NCI-H2227 treated with DMSO at 0.1 percent for 48 hours (cell line): Measurements from ENCODE around the gene FBXO40.
"Not testable (repeated sequence)": the region's sequence is repeated elsewhere in the genome, so short reads cannot be mapped to it uniquely, and the experiment has no call there.

Source experiments
- DNase-seq: peaks from one replicate; lab custom pipeline; 2025; lab: John Stamatoyannopoulos, UW

Gene FBXO40

GRCh38 chr3:121592856-121593702, at the start of gene FBXO40:
FBXO40 (plus strand) TSS chr3:121593379; CDS start chr3:121620576, 27,197 bp downstream.
- DNase-seq: no peak

GRCh38 chr3:121545049-121545573, 48.1 kb upstream of the FBXO40 start:
- DNase-seq: no peak

GRCh38 chr3:121545574-121546455, 47.4 kb upstream of the FBXO40 start, which contains the start of gene POLQ:
POLQ (minus strand) TSS chr3:121545988; CDS start chr3:121545877, 111 bp downstream.
- DNase-seq: peak; percentile 79

- no peak for DNase-seq
Observed at GRCh38 chr3:121552379-121552778, 40.8 kb upstream of the FBXO40 start.

GRCh38 chr3:121552797-121553196, 40.4 kb upstream of the FBXO40 start:
- DNase-seq: no peak

- no peak for DNase-seq
Observed at GRCh38 chr3:121557426-121557934, 35.7 kb upstream of the FBXO40 start.

- no peak for DNase-seq
Observed at GRCh38 chr3:121562148-121562547, 31.0 kb upstream of the FBXO40 start.

GRCh38 chr3:121566773-121567172, 26.4 kb upstream of the FBXO40 start:
- no peak for DNase-seq

- no peak for DNase-seq
Observed at GRCh38 chr3:121567649-121568048, 25.5 kb upstream of the FBXO40 start, which contains the start of gene ARGFX. ARGFX (plus strand) TSS chr3:121567949; CDS start chr3:121570714, 2,765 bp downstream.

- DNase-seq: no peak
Observed at GRCh38 chr3:121574449-121574848, 18.7 kb upstream of the FBXO40 start.

GRCh38 chr3:121581691-121582090, 11.5 kb upstream of the FBXO40 start:
- no peak for DNase-seq

GRCh38 chr3:121584418-121584817, 8.8 kb upstream of the FBXO40 start:
- no peak for DNase-seq

- DNase-seq: not testable (repeated sequence)
Observed at GRCh38 chr3:121593806-121594205, 627 bp downstream of the FBXO40 start.

- no peak for DNase-seq
Observed at GRCh38 chr3:121594850-121595249, 1.7 kb downstream of the FBXO40 start.

GRCh38 chr3:121595765-121596406, 2.7 kb downstream of the FBXO40 start:
- no peak for DNase-seq

- DNase-seq: no peak
Observed at GRCh38 chr3:121598564-121598963, 5.4 kb downstream of the FBXO40 start.

GRCh38 chr3:121599900-121600299, 6.7 kb downstream of the FBXO40 start:
- DNase-seq: not testable (repeated sequence)

GRCh38 chr3:121601212-121601812, 8.1 kb downstream of the FBXO40 start:
- DNase-seq: no peak

GRCh38 chr3:121604759-121605158, 11.6 kb downstream of the FBXO40 start:
- no peak for DNase-seq

GRCh38 chr3:121606106-121606505, 12.9 kb downstream of the FBXO40 start:
- DNase-seq: no peak

GRCh38 chr3:121619691-121620090, 26.5 kb downstream of the FBXO40 start:
- DNase-seq: no peak
